ENCODE data around the gene SHISA9. TPM values are rescaled to one million over a fixed set of nuclear protein-coding genes. Genes with fewer than 3 reads are reported as not detected.

Gene SHISA9
- polyA plus RNA-seq, 1 of the 3 experiments (the other 2 are of a cell fraction), result 0.02 TPM

DNA sequence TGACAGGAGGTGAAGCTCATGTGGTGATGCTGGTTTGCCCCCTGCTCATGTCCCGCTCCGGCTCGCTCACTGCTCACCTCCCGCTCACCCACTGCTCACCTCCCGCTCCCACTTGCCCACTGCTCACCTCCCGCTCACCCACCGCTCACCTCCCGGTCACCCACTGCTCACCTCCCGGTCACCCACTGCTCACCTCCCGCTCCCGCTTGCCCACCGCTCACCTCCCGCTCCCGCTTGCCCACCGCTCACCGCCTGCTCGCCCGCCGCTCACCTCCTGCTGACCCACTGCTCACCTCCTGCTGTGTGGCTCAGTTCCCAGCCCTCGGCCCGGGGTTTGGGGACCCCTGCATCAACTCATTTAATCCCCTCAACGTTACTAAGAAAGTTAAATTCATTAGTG is 39.1 kb upstream of the SHISA9 start:
- DNase-seq, result no peak
- no peak overlapping the region for H3K9ac ChIP-seq
- no peaks in the 10 kb centered on the region for H3K27me3 ChIP-seq (ENCODE audit: insufficient read depth)
- H3K9me2 ChIP-seq, result no peaks in the 10 kb centered on the region
- H4K20me1 ChIP-seq (ENCODE audit: insufficient read depth), result no peaks in the 10 kb centered on the region
- H3K4me2 ChIP-seq, result no peak overlapping the region
- CTCF ChIA-PET, result no interaction called here
- H3K4me3 ChIP-seq (ENCODE audit: low read depth in 2 of 2, low read length in 1 of 2), result no peak overlapping the region
- no peak overlapping the region for H2AFZ ChIP-seq (ENCODE audit: low read depth)
- no peaks in the 10 kb centered on the region for H3K36me3 ChIP-seq (replicated peaks in 1 of 2; ENCODE audit: control insufficient read depth in 1 of 2, insufficient read depth in 2 of 2, low read length in 1 of 2)
- 80% methylated on average over 22 of the region's 22 CpGs for WGBS (ENCODE audit: low lambda C conversion rate)
- H3K79me2 ChIP-seq (ENCODE audit: insufficient read depth), result no peaks in the 10 kb centered on the region
- POLR2A ChIA-PET, result no interaction called here
- no peak overlapping the region for H3K27ac ChIP-seq (ENCODE audit: low read depth in 2 of 2, low read length in 1 of 2)
- H3K4me1 ChIP-seq (ENCODE audit: control insufficient read depth in 1 of 2, insufficient read depth in 2 of 2, low read depth in 1 of 2, low read length in 1 of 2), result no peaks in the 10 kb centered on the region
- no peaks in the 10 kb centered on the region for H3F3A ChIP-seq (replicated peaks; ENCODE audit: insufficient read depth)
- TF ChIP-seq, protein P1, sequence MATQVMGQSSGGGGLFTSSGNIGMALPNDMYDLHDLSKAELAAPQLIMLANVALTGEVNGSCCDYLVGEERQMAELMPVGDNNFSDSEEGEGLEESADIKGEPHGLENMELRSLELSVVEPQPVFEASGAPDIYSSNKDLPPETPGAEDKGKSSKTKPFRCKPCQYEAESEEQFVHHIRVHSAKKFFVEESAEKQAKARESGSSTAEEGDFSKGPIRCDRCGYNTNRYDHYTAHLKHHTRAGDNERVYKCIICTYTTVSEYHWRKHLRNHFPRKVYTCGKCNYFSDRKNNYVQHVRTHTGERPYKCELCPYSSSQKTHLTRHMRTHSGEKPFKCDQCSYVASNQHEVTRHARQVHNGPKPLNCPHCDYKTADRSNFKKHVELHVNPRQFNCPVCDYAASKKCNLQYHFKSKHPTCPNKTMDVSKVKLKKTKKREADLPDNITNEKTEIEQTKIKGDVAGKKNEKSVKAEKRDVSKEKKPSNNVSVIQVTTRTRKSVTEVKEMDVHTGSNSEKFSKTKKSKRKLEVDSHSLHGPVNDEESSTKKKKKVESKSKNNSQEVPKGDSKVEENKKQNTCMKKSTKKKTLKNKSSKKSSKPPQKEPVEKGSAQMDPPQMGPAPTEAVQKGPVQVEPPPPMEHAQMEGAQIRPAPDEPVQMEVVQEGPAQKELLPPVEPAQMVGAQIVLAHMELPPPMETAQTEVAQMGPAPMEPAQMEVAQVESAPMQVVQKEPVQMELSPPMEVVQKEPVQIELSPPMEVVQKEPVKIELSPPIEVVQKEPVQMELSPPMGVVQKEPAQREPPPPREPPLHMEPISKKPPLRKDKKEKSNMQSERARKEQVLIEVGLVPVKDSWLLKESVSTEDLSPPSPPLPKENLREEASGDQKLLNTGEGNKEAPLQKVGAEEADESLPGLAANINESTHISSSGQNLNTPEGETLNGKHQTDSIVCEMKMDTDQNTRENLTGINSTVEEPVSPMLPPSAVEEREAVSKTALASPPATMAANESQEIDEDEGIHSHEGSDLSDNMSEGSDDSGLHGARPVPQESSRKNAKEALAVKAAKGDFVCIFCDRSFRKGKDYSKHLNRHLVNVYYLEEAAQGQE (IDR thresholded peaks at IDR 0.05; ENCODE audit: low read depth, low read length), result no peak
- TF ChIP-seq SIN3A (IDR thresholded peaks at IDR 0.05; ENCODE audit: borderline replicate concordance, low read depth, low read length) (no peak), RAD21 (IDR thresholded peaks at IDR 0.05; ENCODE audit: low read length) (no peak), TAF1 (IDR thresholded peaks at IDR 0.05; ENCODE audit: borderline replicate concordance, low read depth, low read length) (no peak), TCF12 (IDR thresholded peaks at IDR 0.05) (no peak)
- TF ChIP-seq, protein P2, sequence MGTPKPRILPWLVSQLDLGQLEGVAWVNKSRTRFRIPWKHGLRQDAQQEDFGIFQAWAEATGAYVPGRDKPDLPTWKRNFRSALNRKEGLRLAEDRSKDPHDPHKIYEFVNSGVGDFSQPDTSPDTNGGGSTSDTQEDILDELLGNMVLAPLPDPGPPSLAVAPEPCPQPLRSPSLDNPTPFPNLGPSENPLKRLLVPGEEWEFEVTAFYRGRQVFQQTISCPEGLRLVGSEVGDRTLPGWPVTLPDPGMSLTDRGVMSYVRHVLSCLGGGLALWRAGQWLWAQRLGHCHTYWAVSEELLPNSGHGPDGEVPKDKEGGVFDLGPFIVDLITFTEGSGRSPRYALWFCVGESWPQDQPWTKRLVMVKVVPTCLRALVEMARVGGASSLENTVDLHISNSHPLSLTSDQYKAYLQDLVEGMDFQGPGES (IDR thresholded peaks at IDR 0.05; ENCODE audit: low read depth, low read length), result no peak
- TF ChIP-seq, protein P3, sequence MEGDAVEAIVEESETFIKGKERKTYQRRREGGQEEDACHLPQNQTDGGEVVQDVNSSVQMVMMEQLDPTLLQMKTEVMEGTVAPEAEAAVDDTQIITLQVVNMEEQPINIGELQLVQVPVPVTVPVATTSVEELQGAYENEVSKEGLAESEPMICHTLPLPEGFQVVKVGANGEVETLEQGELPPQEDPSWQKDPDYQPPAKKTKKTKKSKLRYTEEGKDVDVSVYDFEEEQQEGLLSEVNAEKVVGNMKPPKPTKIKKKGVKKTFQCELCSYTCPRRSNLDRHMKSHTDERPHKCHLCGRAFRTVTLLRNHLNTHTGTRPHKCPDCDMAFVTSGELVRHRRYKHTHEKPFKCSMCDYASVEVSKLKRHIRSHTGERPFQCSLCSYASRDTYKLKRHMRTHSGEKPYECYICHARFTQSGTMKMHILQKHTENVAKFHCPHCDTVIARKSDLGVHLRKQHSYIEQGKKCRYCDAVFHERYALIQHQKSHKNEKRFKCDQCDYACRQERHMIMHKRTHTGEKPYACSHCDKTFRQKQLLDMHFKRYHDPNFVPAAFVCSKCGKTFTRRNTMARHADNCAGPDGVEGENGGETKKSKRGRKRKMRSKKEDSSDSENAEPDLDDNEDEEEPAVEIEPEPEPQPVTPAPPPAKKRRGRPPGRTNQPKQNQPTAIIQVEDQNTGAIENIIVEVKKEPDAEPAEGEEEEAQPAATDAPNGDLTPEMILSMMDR (IDR thresholded peaks at IDR 0.05), result no peak
- no peaks in the 10 kb centered on the region for H3K9me3 ChIP-seq

DNA sequence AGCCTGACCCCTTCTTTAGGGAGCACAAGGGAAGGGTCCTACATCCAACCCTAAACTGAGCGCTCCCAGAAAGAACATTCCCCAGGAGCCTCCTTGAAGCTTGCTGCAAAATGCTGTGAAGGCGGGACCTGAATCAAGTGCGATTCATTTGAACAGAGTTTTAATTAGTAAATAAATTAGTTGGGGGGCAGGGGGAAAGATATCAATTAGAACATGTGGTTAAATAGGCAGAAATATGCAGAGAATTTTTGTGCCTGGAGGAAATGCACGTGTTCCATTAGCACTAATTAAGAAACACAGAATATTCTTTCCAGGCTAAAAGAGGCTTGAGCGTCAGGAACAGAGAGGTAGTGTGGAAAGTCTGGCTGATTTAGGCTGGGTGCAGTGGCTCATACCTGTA is 38.5 kb upstream of the SHISA9 start:
- Histone ChIP-seq H3K9me2 (no peaks in the 10 kb centered on the region), H3F3A (replicated peaks; ENCODE audit: insufficient read depth) (no peaks in the 10 kb centered on the region), H3K4me1 (ENCODE audit: control insufficient read depth in 1 of 2, insufficient read depth in 2 of 2, low read depth in 1 of 2, low read length in 1 of 2) (no peaks in the 10 kb centered on the region), H3K4me2 (no peak overlapping the region), H3K9ac (no peak overlapping the region), H3K9me3 (no peaks in the 10 kb centered on the region), H3K79me2 (ENCODE audit: insufficient read depth) (no peaks in the 10 kb centered on the region), H3K36me3 (replicated peaks in 1 of 2; ENCODE audit: control insufficient read depth in 1 of 2, insufficient read depth in 2 of 2, low read length in 1 of 2) (no peaks in the 10 kb centered on the region), H3K4me3 (ENCODE audit: low read depth in 2 of 2, low read length in 1 of 2) (no peak overlapping the region), H3K27me3 (ENCODE audit: insufficient read depth) (no peaks in the 10 kb centered on the region), H2AFZ (ENCODE audit: low read depth) (no peak overlapping the region), H3K27ac (ENCODE audit: low read depth in 2 of 2, low read length in 1 of 2) (no peak overlapping the region), H4K20me1 (ENCODE audit: insufficient read depth) (no peaks in the 10 kb centered on the region)
- CTCF ChIA-PET, result no interaction called here
- no peak for DNase-seq
- POLR2A ChIA-PET, result no interaction called here
- 55% methylated on average over 5 of the region's 5 CpGs for WGBS (ENCODE audit: low lambda C conversion rate)
- TF ChIP-seq NRF1 (IDR thresholded peaks at IDR 0.05; ENCODE audit: low read depth, low read length), result no peak
- no peak for TF ChIP-seq POLR2AphosphoS5 (IDR thresholded peaks at IDR 0.05; ENCODE audit: low read depth, low read length)
- TF ChIP-seq SMC3 (IDR thresholded peaks at IDR 0.05; ENCODE audit: low read depth, low read length), result no peak
- TF ChIP-seq ELF1 (IDR thresholded peaks at IDR 0.05), result no peak
- TF ChIP-seq YY1 (IDR thresholded peaks at IDR 0.05; ENCODE audit: low read depth), result no peak
- no peak for TF ChIP-seq NFIC (IDR thresholded peaks at IDR 0.05; ENCODE audit: borderline replicate concordance)

All from SK-N-SH (cell line).